Measurements from ENCODE around the gene PRXL2B. TPM values are rescaled to one million over a fixed set of nuclear protein-coding genes. Genes with fewer than 3 reads are reported as not detected.

PRXL2B gene
- total and polyA plus RNA-seq, 2 donors (not counting 1 experiment from before 2014, with no cell fraction given), result 11.7 to 13.8 TPM

GRCh38 chr1:2636733-2637132 is 50.2 kb downstream of the PRXL2B start:
- no peak for TF ChIP-seq EZH2 (IDR thresholded peaks at IDR 0.05; ENCODE audit: low read length, missing control alignments)
- TF ChIP-seq, protein P1, sequence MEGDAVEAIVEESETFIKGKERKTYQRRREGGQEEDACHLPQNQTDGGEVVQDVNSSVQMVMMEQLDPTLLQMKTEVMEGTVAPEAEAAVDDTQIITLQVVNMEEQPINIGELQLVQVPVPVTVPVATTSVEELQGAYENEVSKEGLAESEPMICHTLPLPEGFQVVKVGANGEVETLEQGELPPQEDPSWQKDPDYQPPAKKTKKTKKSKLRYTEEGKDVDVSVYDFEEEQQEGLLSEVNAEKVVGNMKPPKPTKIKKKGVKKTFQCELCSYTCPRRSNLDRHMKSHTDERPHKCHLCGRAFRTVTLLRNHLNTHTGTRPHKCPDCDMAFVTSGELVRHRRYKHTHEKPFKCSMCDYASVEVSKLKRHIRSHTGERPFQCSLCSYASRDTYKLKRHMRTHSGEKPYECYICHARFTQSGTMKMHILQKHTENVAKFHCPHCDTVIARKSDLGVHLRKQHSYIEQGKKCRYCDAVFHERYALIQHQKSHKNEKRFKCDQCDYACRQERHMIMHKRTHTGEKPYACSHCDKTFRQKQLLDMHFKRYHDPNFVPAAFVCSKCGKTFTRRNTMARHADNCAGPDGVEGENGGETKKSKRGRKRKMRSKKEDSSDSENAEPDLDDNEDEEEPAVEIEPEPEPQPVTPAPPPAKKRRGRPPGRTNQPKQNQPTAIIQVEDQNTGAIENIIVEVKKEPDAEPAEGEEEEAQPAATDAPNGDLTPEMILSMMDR (conservative IDR thresholded peaks at IDR 0.05 in 1 of 2, IDR thresholded peaks at IDR 0.05 in 1 of 2; ENCODE audit: low read depth in 1 of 2, low read length in 2 of 2), result no peak

GRCh38 chr1:2637442-2638145 is 51.0 kb downstream of the PRXL2B start:
- no peak overlapping the region for H3K4me3 ChIP-seq (replicated peaks in 1 of 4; ENCODE audit: control extremely low read depth in 1 of 4, insufficient read depth in 1 of 4, low read depth in 3 of 4, low read length in 4 of 4)
- H3K79me2 ChIP-seq (ENCODE audit: control insufficient read depth, insufficient read depth, low read length), result no peaks in the 10 kb centered on the region
- no peaks in the 10 kb centered on the region for H3K36me3 ChIP-seq (ENCODE audit: control insufficient read depth, insufficient read depth, low read length)
- no peaks in the 10 kb centered on the region for H3K27me3 ChIP-seq (ENCODE audit: control insufficient read depth, insufficient read depth, low read length)
- H3K27ac ChIP-seq (ENCODE audit: insufficient read depth, low read length), result no peak overlapping the region
- DNase-seq (ENCODE audit: low read depth in 2 of 2), result no peak
- no peak overlapping the region for H2AFZ ChIP-seq (ENCODE audit: low read length)
- H3K4me2 ChIP-seq (ENCODE audit: extremely low read depth, insufficient read depth, low read length), result no peak overlapping the region
- H3K9me3 ChIP-seq (ENCODE audit: control insufficient read depth, insufficient read depth, low read depth, low read length), result no peaks in the 10 kb centered on the region
- H3K4me1 ChIP-seq (ENCODE audit: control insufficient read depth, extremely low read depth, insufficient read depth, low read length), result peaks cover 2% of the 10 kb centered on the region
- no peak overlapping the region for H3K9ac ChIP-seq (ENCODE audit: insufficient read depth, low read length)
- no peaks in the 10 kb centered on the region for H4K20me1 ChIP-seq (ENCODE audit: control insufficient read depth, extremely low read depth, insufficient read depth, low read length)
- TF ChIP-seq, protein P1 (conservative IDR thresholded peaks at IDR 0.05 in 1 of 2, IDR thresholded peaks at IDR 0.05 in 1 of 2; ENCODE audit: low read depth in 1 of 2, low read length in 2 of 2), result no peak
- TF ChIP-seq EZH2 (IDR thresholded peaks at IDR 0.05; ENCODE audit: low read length, missing control alignments), result no peak

More at GRCh38 chr1:2636733-2637132, 50.2 kb downstream of the PRXL2B start:
- Histone ChIP-seq H3K9me3 (ENCODE audit: control insufficient read depth, insufficient read depth, low read depth, low read length) (no peaks in the 10 kb centered on the region), H3K79me2 (ENCODE audit: control insufficient read depth, insufficient read depth, low read length) (no peaks in the 10 kb centered on the region), H2AFZ (ENCODE audit: low read length) (no peak overlapping the region), H3K4me2 (ENCODE audit: extremely low read depth, insufficient read depth, low read length) (no peak overlapping the region), H3K9ac (ENCODE audit: insufficient read depth, low read length) (no peak overlapping the region), H4K20me1 (ENCODE audit: control insufficient read depth, extremely low read depth, insufficient read depth, low read length) (no peaks in the 10 kb centered on the region), H3K36me3 (ENCODE audit: control insufficient read depth, insufficient read depth, low read length) (no peaks in the 10 kb centered on the region), H3K27ac (ENCODE audit: insufficient read depth, low read length) (no peak overlapping the region), H3K4me1 (ENCODE audit: control insufficient read depth, extremely low read depth, insufficient read depth, low read length) (no peaks in the 10 kb centered on the region), H3K27me3 (ENCODE audit: control insufficient read depth, insufficient read depth, low read length) (no peaks in the 10 kb centered on the region), H3K4me3 (replicated peaks in 1 of 4; ENCODE audit: control extremely low read depth in 1 of 4, insufficient read depth in 1 of 4, low read depth in 3 of 4, low read length in 4 of 4) (no peak overlapping the region)
- no peak for DNase-seq (ENCODE audit: low read depth in 2 of 2)

- Histone ChIP-seq H3K27me3 (ENCODE audit: control insufficient read depth, insufficient read depth, low read length) (no peaks in the 10 kb centered on the region), H3K4me2 (ENCODE audit: extremely low read depth, insufficient read depth, low read length) (no peak overlapping the region), H3K27ac (ENCODE audit: insufficient read depth, low read length) (no peak overlapping the region), H3K79me2 (ENCODE audit: control insufficient read depth, insufficient read depth, low read length) (no peaks in the 10 kb centered on the region), H3K9me3 (ENCODE audit: control insufficient read depth, insufficient read depth, low read depth, low read length) (no peaks in the 10 kb centered on the region), H4K20me1 (ENCODE audit: control insufficient read depth, extremely low read depth, insufficient read depth, low read length) (no peaks in the 10 kb centered on the region), H3K9ac (ENCODE audit: insufficient read depth, low read length) (no peak overlapping the region), H3K4me3 (replicated peaks in 1 of 4; ENCODE audit: control extremely low read depth in 1 of 4, insufficient read depth in 1 of 4, low read depth in 3 of 4, low read length in 4 of 4) (no peak overlapping the region), H3K4me1 (ENCODE audit: control insufficient read depth, extremely low read depth, insufficient read depth, low read length) (peaks cover 2% of the 10 kb centered on the region), H2AFZ (ENCODE audit: low read length) (no peak overlapping the region), H3K36me3 (ENCODE audit: control insufficient read depth, insufficient read depth, low read length) (no peaks in the 10 kb centered on the region)
- TF ChIP-seq, protein P1 (conservative IDR thresholded peaks at IDR 0.05 in 1 of 2, IDR thresholded peaks at IDR 0.05 in 1 of 2; ENCODE audit: low read depth in 1 of 2, low read length in 2 of 2), result no peak
- no peak for TF ChIP-seq EZH2 (IDR thresholded peaks at IDR 0.05; ENCODE audit: low read length, missing control alignments)
- DNase-seq (ENCODE audit: low read depth in 2 of 2), result no peak
Measured at GRCh38 chr1:2638466-2639115, 52.0 kb downstream of the PRXL2B start.
